HG03175 (cell line): Measurements from ENCODE around the gene PRR11.
"Not testable (repeated sequence)": the region's sequence is repeated elsewhere in the genome, so short reads cannot be mapped to it uniquely, and the experiment has no call there.

Source experiments
- ATAC-seq: cut with Tn5 transposase; IDR thresholded peaks from one replicate; pipeline ENCODE4 v1.9.1; 2021; ENCODE audit warnings: mild to moderate bottlenecking, moderate library complexity; ENCODE audit not compliant: unreplicated experiment

PRR11 gene

GRCh38 chr17:59155439-59156177, at the start of gene PRR11:
TSS of gene PRR11 (plus strand) at chr17:59155746. CDS start at chr17:59169753, 14,007 bp downstream.
- ATAC-seq, result peak; percentile 85

GRCh38 chr17:59105852-59106462, 49.6 kb upstream of the PRR11 start:
- peak; percentile 17 for ATAC-seq

DNA sequence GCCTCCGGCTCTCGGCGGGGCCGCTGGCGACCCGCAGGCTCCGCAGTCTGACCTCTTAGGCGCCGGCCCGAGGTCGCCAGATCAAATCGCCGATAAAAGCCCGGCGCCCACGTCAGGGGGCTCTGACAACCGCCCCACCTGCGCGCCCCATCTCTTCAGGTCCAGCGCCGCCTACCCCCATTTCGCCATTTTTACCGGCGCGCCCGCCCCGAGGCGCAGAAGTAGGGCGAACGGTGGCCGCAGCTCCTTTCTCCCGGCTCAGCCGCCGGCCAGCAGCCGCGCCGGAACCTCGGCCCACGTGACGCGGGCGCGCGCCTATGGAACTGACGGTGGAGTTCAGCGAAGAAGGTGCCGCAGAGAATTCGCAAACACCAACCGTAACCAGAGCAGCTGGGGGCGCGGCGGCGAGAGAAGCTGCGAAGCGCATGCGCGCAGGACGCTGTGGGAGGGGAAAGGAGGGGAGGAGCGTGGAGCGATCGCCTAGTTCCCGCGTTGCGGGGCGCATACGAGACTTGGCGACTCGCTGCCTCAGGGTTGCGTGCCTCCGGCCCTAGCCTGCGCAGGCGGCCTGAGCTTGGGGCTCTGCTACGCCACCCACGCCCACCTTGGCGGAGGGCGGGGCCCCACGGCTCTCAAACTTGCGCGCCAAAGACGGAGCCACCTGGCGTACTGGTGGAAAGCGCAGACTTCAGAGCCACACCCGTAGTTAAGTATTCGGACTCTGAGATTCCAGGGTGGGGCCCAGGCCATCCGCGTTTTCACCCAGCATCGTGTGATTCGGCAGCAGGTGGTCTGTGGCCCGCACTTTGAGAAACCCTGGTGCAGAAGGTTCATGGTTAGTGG, 48.9 kb upstream of the PRR11 start, which contains the start of gene TRIM37:
TSS of gene TRIM37 (minus strand) at position 418 of the 843 bp plus-strand sequence. CDS start 419 bp downstream, outside the sequence.
- peak; percentile 96 for ATAC-seq

DNA sequence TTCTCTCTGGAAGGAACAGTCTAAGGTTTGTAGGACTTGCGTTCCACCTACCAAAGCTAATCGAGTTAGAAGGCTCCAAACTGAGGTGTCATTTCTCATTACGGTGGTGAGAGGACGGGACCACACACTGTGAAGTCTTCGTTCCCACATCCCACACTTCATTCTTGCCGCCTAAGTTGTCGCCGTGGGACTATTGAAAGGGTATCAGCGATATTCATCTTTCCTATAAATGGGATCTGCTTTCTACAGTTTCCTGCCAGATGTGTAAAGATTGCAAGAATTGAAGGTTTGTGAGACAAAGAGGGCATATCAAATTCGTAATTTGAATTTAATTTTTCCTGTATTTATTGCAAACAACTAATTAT, 48.3 kb upstream of the PRR11 start:
- ATAC-seq, result no peak

DNA sequence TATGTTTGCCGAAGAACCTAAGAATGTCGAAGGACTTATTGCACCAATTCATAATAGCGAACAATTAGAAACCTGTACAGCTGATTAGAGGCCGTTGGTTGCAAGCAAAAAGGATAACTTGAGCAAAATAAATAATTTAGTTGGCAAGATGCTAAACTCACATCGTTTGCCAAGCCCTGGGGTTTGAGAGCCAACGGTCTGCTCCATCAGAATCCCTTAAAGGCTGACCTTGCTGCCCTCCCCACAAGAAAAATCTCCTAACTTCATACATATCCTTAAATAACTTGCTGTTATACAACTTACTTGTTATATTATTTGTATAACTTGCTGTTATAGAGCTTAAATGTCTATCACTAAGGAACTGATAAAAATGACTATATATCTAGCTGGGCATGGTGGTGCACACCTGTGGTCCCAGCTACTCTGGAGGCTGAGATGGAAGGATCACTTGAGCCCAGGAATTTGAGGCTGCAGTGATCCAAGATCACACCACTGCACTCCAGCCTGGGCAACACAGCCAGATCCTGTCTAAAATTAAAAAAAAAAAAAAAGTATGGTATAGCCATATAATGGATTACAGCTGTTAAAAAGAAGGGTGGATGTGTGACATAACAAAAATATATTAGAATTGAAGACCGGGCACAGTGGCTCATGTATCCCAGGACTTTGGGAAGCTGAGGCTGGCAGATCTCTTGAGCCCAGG, 47.0 kb upstream of the PRR11 start:
- ATAC-seq, result no peak

DNA sequence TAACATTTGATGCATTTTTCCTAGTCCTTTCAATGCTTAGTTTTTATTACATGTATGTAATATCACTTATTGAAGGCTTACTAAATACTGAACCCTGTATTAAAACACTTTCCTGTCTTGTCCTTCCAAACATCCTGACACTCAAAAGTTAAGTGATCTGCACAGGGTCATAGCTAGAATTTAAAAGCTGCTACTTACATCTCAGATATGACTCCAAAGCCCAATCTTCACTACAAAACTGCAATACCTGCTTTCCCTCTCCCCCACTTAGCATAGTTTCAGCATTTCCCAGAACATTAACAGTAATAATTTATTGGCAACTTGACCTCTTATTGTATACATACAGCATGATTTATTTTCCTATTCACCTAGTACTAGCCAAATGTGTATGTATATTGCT, 44.6 kb upstream of the PRR11 start:
- ATAC-seq, result no peak

DNA sequence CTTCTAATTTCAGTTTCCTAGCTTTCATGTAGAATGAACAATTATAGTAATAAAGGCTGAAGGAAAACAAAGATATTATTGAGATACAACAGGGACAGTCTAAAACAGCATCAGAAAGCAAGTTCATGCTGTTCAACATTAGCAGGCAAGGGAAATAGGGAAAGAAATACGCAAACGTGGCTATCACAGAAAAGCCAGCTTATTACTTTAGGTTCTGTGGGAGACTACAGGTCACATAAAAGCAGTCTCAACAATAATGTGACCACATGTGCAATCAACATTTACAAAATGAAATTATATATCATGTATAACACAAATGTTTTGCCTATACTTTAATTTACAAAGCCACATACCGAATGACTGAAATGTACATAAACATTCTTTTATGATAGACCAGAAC, 44.0 kb upstream of the PRR11 start:
- ATAC-seq, result no peak

DNA sequence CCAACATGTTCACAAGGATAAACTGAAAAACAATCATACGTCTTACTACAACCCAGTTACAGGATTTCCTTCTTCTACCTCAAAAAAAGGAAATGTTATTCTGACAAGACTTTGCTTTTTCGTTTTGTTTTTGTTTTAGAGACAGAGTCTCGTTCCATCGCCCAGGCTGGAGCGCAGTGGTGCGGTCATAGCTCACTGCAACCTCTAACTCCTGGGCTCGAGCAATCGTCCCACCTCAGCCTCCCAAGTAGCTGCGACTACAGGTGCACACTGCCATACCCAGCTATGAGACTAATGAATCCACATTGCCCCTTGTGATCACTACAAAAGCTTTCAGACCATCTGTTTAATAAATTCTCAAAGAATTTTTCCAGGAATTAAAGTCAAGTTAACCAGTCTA, 40.1 kb upstream of the PRR11 start:
- no peak for ATAC-seq

DNA sequence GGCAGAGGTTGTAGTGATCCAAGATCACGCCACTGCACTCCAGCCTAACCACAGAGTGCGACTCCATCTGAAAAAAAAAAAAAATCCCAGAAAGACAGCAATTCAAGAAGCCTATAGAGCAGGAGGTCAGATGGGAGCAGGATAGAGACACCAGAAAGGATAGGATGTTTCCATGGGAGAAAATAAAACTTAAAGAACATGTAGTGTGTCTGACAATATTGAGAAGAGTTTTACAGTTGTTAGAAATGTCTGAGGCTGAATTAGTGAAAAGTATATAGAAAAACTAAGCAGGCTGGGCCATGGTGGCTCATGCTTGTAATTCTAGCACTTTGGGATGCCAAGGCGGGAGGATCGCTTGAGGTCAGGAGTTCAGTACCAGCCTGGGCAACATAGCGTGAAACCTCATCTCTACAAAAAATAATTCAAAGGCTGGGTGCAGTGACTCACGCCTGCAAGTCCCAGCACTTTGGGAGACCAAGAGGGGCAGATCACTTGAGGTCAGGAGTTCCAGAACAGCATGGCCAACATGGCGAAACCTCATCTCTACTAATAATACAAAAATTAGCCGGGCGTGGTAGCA, 33.6 kb upstream of the PRR11 start:
- ATAC-seq, result no peak

DNA sequence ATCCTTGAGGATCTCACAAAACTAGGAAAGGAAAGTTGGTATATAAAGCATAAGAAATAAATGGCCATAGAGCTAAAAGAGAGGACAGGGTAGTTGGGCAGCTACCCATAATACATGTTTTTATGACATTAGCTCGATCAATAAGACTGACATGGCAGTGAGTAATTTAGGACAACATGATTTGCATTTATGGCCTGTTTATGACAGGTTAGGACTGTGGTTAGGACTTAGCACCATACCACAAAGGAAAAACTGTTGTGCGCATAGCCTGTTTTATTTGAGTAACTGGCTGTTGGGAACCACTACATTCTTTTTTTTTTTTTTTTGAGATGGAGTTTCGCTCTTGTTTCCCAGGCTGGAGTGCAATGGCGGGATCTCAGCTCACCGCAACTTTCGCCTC, 30.9 kb upstream of the PRR11 start:
- no peak for ATAC-seq

DNA sequence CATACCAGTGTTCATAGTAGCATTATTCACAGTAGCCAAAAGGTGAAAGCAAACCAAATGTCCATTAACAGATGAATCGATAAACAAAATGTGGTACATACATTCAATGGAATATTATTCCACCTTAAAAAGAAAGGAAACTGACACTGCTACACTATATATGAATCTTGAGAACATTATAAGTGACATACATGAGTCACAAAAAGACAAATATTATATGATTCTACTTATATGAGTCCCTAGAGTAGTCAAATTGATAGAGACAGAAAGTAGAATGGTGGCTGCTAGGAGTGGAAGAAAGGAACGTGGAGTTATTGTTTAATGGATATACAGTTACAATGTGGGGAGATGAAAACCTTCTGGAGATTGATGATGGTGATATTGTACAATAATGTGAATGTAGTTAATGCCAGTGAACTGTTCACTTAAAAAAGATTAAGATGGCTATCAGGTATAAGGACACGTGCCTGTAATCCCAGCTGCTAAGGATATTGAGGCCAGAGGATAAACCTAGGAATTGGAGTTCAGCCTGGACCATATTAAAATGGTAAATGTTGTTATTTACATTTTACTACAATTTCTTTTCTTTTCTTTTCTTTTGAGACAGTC, 28.6 kb upstream of the PRR11 start:
- ATAC-seq, result no peak

DNA sequence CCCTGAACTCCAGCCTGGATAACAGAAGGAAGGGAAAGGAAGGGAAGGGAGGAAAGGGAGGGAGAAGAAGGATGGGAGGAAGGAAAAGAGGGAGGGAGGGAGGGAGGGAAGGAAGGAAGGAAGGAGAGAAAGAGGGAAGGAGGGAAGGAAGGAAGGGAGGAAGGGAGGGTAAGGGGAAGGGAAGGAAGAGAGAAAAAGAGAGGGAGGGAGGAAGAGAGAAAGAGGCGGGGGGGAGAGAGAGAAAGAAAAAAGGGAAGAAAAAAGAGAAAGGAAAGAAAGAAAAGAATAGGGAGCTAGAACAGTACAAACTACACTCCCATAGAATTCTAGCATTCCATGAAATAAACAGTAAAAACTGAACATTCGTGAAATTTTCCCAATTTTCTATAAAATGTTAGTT, 25.7 kb upstream of the PRR11 start:
- no peak for ATAC-seq

DNA sequence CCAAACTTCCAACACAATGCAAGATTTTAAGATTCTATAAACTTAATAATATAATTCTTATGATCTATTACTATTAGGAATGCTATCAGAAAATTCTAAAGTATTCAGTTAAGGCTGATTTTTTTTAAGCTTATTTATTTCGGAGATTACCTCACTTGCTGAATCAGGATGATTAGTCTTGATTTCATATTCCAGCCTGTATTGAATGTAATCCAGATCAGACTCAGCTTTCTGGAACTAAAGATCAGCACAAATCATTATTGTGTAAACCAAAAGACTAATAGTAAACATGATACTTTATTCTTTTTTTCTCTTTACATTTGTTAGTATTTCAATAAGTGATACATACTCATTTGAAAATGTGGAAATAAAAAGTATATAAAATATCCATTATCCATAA, 24.4 kb upstream of the PRR11 start:
- ATAC-seq, result no peak

DNA sequence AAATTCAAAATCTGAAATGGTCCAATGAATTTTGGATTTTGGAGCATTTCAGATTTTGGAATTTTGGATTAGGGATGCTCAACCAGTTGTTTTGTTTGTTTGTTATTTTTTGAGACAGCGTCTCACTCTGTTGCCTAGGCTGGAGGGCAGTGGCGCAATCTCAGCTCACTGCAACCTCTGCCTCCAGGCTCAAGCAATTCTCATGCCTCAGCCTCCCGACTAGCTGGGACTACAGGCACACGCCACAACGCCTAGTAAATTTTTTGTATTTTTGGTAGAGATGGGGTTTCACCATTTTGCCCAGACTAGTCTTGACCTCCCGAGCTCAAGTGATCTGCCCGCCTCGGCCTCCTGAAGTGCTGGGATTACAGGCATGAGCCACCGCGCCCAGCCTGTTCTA, 17.2 kb upstream of the PRR11 start:
- not testable (repeated sequence) for ATAC-seq

DNA sequence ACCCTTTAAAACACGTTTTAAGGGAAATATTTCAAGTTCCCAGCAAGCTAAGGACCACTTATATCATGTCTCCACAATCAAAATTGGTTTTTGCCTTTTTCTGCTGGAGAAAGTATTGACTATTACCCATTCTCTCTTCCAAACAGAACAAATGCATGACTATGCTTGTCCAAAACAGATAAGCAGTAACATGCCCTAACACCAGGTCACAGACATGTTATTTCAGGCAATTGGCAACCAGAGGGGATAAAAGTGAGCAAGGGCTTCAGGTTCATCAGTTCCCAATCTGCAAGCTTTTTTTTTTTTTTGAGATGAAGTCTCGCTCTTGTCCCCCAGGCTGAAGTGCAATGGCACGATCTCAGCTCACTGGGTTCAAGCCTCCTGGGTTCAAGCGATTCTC, 15.6 kb upstream of the PRR11 start:
- ATAC-seq, result no peak

GRCh38 chr17:59141860-59142259, 13.7 kb upstream of the PRR11 start:
- no peak for ATAC-seq

DNA sequence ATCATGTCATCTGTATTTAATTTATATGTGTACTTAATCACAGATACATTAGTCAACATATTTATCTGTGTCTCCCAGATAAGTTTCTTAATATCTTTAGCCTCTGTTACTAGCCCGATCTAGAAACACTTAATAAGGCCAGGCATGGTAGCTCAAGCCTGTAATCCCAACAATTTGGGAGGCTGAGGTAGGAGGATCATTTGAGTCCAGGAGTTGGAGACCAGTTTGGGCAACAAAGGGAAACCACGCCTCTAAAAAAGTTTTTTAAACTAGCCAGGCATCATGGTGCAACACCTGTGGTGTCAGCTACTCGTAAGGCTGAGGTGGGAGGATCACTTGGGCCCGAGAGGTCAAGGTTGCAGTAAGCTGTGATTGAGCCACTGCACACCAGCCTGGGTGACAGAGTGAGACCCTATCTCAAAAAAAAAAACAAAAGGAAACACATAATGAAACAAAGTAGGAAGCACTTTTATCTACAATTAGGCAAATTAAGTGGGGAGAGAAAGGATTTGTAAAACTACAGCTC, 9.9 kb upstream of the PRR11 start:
- ATAC-seq, result no peak

DNA sequence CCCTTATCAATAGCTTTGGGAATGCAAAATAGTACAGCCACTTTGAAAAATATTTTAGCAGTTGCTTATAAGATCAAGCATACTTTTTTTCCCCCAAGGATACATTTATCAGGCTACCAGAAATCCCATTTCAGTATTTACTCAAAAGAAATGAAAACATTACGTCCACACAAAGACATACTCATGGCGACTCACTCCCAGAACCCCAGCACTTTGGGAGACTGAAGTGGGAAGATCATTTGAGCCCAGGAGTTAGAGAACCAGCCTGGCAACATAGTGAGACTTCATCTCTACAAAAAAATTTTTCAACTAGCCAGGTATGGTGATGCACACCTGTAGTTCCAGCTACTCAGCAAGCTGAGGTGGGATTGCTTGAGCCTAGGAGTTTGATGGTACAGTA, 6.5 kb upstream of the PRR11 start:
- no peak for ATAC-seq

DNA sequence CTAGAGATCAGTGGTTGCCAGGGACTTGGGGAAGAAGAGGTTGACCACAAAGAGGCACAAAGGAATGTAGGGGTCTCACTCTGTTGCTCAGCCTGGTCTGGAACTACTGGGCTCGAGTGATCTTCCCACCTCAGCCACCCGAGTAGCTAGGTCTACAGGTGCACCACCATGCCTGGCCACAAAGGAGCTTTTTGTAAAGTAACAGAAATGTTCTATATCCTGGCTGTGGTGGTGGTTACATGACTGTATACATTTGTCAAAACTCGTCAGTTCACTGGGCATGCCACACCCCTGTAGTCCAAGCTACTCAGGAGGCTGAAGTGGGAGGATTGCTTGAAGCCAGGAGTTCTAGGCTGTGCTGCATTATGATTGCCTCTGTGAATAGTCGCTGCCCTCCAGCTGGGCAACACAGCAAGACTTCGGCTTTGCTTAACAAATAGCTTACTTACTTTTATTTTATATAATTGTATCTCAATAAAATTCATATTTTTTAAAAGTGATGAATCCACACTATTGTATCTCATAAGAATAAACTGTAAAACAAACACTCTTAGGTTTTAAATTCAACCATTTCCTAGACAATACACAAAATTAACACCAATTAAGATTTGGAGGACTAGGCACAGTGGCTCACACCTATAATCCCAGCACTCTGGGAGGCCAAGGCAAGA, 5.6 kb upstream of the PRR11 start:
- no peak for ATAC-seq

- no peak for ATAC-seq
Measured at GRCh38 chr17:59151006-59151405, 4.5 kb upstream of the PRR11 start.
